A549 (cell line): ENCODE measurements around the gene RASA4B. TPM values are rescaled to one million over a fixed set of nuclear protein-coding genes. Genes with fewer than 3 reads are reported as not detected.
"Not testable (repeated sequence)": the region's sequence is repeated elsewhere in the genome, so short reads cannot be mapped to it uniquely, and the experiment has no call there.

ENCODE experiments used
- ATAC-seq, 2 experiments: fragments of 200-7000 bp in 1 of 2; fragments of >200 bp in 1 of 2; cut with Nextera tagmentation in 1 of 2; cut with Tn5 transposase in 1 of 2; 3 replicates each; pipeline versions ENCODE4 v1.8.0 to v1.9.1; 2018 to 2020; ENCODE audit warnings: mild to moderate bottlenecking in 1 of 2, moderate library complexity in 1 of 2
- CTCF ChIA-PET: fragments of 300-600 bp; sonication (Branson Sonifier 250); formaldehyde crosslinking; extraction: SDS; loops from one replicate; lab custom pipeline; 2021; ENCODE audit warnings: antibody characterized with exemption, inconsistent platforms; lab: Yijun Ruan, JAX
- POLR2A ChIA-PET: fragments of 350-600 bp; formaldehyde crosslinking; extraction: SDS; loops from one replicate; lab custom pipeline; 2021; ENCODE audit warnings: antibody characterized with exemption, inconsistent platforms; lab: Yijun Ruan, JAX
- DNase-seq, 2 experiments: peaks; one replicate each; pipeline versions ENCODE4 v3.0.0 to v3.0.0-alpha.2; 2011 to 2016; ENCODE audit warnings: low read depth in 1 of 2, low spot score in 1 of 2
- FAIRE-seq: peaks from 2 replicates; lab custom pipeline; 2011; peaks lifted over from hg19 to GRCh38; lab: Jason Lieb, UNC
- H3K27ac ChIP-seq, 2 experiments: fragments of >200 bp; sonication (Bioruptor Twin); formaldehyde crosslinking; 3 replicates each; pipeline ENCODE4 v1.5.1; 2016 to 2017
- H3K4me1 ChIP-seq: fragments of >200 bp; sonication (Bioruptor Twin); formaldehyde crosslinking; 3 replicates; pipeline ENCODE4 v1.6.1; 2016
- H3K4me2 ChIP-seq: fragments of >200 bp; sonication (Bioruptor Twin); formaldehyde crosslinking; 3 replicates; pipeline ENCODE4 v1.6.1; 2016
- H3K4me3 ChIP-seq: fragments of >200 bp; sonication (Bioruptor Twin); formaldehyde crosslinking; 3 replicates; pipeline ENCODE4 v1.5.1; 2016
- H3K9me3 ChIP-seq: fragments of >200 bp; sonication (Bioruptor Twin); formaldehyde crosslinking; 3 replicates; pipeline ENCODE4 v1.6.1; 2016
- CBX2 ChIP-seq: fragments of 200-600 bp; sonication (generic); IDR thresholded peaks from 2 replicates; pipeline ENCODE4 v1.6.1; 2016; ENCODE audit warnings: low read depth, mild to moderate bottlenecking, borderline replicate concordance
- CBX8 ChIP-seq: fragments of 200-600 bp; sonication (generic); IDR thresholded peaks from 2 replicates; pipeline ENCODE4 v1.6.1; 2016
- CHD4 ChIP-seq: fragments of 200-600 bp; sonication (generic); IDR thresholded peaks from 2 replicates; pipeline ENCODE4 v1.6.1; 2016; ENCODE audit warnings: antibody characterized with exemption, mild to moderate bottlenecking, borderline replicate concordance
- ESRRA ChIP-seq: fragments of 150-350 bp; IDR thresholded peaks from 2 replicates; pipeline ENCODE4 v1.6.1; 2014; ENCODE audit warnings: mild to moderate bottlenecking, low read length, borderline replicate concordance
- FOSB ChIP-seq: fragments of 250-450 bp; sonication (Bioruptor Pico); IDR thresholded peaks from 2 replicates; pipeline ENCODE4 v1.5.0; 2020; ENCODE audit warnings: mild to moderate bottlenecking, moderate library complexity
- HOXA7 ChIP-seq: fragments of 250-450 bp; sonication (Bioruptor Pico); IDR thresholded peaks from 2 replicates; pipeline ENCODE4 v1.5.0; 2020; ENCODE audit warnings: mild to moderate bottlenecking, moderate library complexity
- HOXB5 ChIP-seq: fragments of 250-450 bp; sonication (Bioruptor Pico); IDR thresholded peaks from 2 replicates; pipeline ENCODE4 v1.5.0; 2020; ENCODE audit warnings: mild to moderate bottlenecking, moderate library complexity
- JUNB ChIP-seq: fragments of >200 bp; sonication (Bioruptor Twin); formaldehyde crosslinking; IDR thresholded peaks from 2 replicates; pipeline ENCODE4 v1.6.1; 2016
- MYC ChIP-seq: IDR thresholded peaks from 2 replicates; pipeline ENCODE4 v1.6.1; 2012; ENCODE audit warnings: mild to moderate bottlenecking, inconsistent platforms, low read length, improper control_type of control experiment, borderline replicate concordance
- NPAS2 ChIP-seq: fragments of 250-450 bp; sonication (Bioruptor Pico); IDR thresholded peaks from 2 replicates; pipeline ENCODE4 v1.8.0; 2022; ENCODE audit warnings: mild to moderate bottlenecking, moderate library complexity, borderline replicate concordance
- NR3C1 ChIP-seq: fragments of >200 bp; sonication (Bioruptor Twin); formaldehyde crosslinking; IDR thresholded peaks from 3 replicates; pipeline ENCODE4 v1.6.1; 2017
- POLR2A ChIP-seq: IDR thresholded peaks from 2 replicates; pipeline ENCODE4 v1.6.1; 2012; ENCODE audit warnings: mild to moderate bottlenecking, low read length
- REST ChIP-seq: fragments of 200-600 bp; sonication (generic); IDR thresholded peaks from 2 replicates; pipeline ENCODE4 v1.6.1; 2016; ENCODE audit warnings: antibody characterized with exemption, mild to moderate bottlenecking, moderate library complexity
- RFX5 ChIP-seq: fragments of 450-650 bp; IDR thresholded peaks from 2 replicates; pipeline ENCODE4 v1.7.1; 2014; ENCODE audit warnings: antibody characterized with exemption, mild to moderate bottlenecking, moderate library complexity
- RNF2 ChIP-seq: fragments of 200-600 bp; sonication (generic); IDR thresholded peaks from 2 replicates; pipeline ENCODE4 v1.6.1; 2016; ENCODE audit warnings: low read depth, mild to moderate bottlenecking, antibody characterized with exemption, moderate library complexity, borderline replicate concordance
- ZC3H11A ChIP-seq: fragments of 450-650 bp; IDR thresholded peaks from 2 replicates; pipeline ENCODE4 v1.6.1; 2014; ENCODE audit warnings: antibody characterized with exemption, mild to moderate bottlenecking
- ZNF302 ChIP-seq: fragments of 250-450 bp; sonication (Bioruptor Pico); IDR thresholded peaks from 2 replicates; pipeline ENCODE4 v1.9.0; 2021; ENCODE audit warnings: inconsistent platforms, mild to moderate bottlenecking, moderate library complexity
- ZSCAN20 ChIP-seq: fragments of 250-450 bp; sonication (Bioruptor Pico); IDR thresholded peaks from 2 replicates; pipeline ENCODE4 v1.8.0; 2022; ENCODE audit warnings: mild to moderate bottlenecking, moderate library complexity
- WGBS: methylation state at CpG from one replicate; pipeline ENCODE4 v1.1.6; 2017; ENCODE audit errors: missing lambda C conversion rate; 5-methylcytosine and 5-hydroxymethylcytosine counted together
- polyA plus RNA-seq, 4 experiments: library from polyadenylated mRNA; depleted of rRNA in 3 of 4; stranded (reverse); fragments of >200 nt; fragmentation: RNase III in 1 of 4; extraction: RNeasy Plus Mini Kit Qiagen cat#74134 plus additional on column Dnase treatment in 1 of 4; gene quantifications; 2 replicates in 3 of 4; 3 replicates in 1 of 4; pipeline ENCODE4 v1.2.3, GENCODE V29; 2011 to 2017
- TF ChIP-seq, protein P1 (sequence below): fragments of >200 bp; sonication (Bioruptor Twin); formaldehyde crosslinking; IDR thresholded peaks from 3 replicates; pipeline ENCODE4 v1.6.1; 2016
- TF ChIP-seq, protein P2 (sequence below): IDR thresholded peaks from 2 replicates; pipeline ENCODE4 v1.6.1; 2012

The RASA4B gene
- polyA plus RNA-seq, 2 of the 4 experiments (the other 2 are of a cell fraction), result 0.83 to 1.4 TPM

- H3K4me2 ChIP-seq, result no peak overlapping the region
- 76% methylated on average over 10 of the region's 10 CpGs for WGBS
- TF ChIP-seq HOXB5, result no peak
- TF ChIP-seq, protein P1, sequence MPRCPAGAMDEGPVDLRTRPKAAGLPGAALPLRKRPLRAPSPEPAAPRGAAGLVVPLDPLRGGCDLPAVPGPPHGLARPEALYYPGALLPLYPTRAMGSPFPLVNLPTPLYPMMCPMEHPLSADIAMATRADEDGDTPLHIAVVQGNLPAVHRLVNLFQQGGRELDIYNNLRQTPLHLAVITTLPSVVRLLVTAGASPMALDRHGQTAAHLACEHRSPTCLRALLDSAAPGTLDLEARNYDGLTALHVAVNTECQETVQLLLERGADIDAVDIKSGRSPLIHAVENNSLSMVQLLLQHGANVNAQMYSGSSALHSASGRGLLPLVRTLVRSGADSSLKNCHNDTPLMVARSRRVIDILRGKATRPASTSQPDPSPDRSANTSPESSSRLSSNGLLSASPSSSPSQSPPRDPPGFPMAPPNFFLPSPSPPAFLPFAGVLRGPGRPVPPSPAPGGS, result no peak
- TF ChIP-seq POLR2A, result no peak
- TF ChIP-seq ZSCAN20 (CRISPR knock-in tag), result no peak
- TF ChIP-seq CBX8, result no peak
- no peak for TF ChIP-seq NPAS2 (CRISPR knock-in tag)
- no peak for TF ChIP-seq NR3C1
- no peak for TF ChIP-seq RFX5
- no peak for TF ChIP-seq REST
- no peak for TF ChIP-seq JUNB
- TF ChIP-seq CBX2, result no peak
- TF ChIP-seq, protein P2, sequence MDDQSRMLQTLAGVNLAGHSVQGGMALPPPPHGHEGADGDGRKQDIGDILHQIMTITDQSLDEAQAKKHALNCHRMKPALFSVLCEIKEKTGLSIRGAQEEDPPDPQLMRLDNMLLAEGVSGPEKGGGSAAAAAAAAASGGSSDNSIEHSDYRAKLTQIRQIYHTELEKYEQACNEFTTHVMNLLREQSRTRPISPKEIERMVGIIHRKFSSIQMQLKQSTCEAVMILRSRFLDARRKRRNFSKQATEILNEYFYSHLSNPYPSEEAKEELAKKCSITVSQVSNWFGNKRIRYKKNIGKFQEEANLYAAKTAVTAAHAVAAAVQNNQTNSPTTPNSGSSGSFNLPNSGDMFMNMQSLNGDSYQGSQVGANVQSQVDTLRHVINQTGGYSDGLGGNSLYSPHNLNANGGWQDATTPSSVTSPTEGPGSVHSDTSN, result no peak
- TF ChIP-seq FOSB, result no peak
- TF ChIP-seq ZNF302 (CRISPR knock-in tag), result no peak
- no peak for TF ChIP-seq MYC
- no peak for TF ChIP-seq RNF2
- TF ChIP-seq ESRRA, result no peak
- TF ChIP-seq HOXA7 (CRISPR knock-in tag), result no peak
- H3K27ac ChIP-seq, result no peak overlapping the region
- FAIRE-seq (no peak), DNase-seq (no peak), ATAC-seq (no peak)
- no peaks in the 10 kb centered on the region for H3K9me3 ChIP-seq
- ChIA-PET CTCF (interaction anchor here (0.5 to 2.2 kb wide), 8 partner anchors 11 to 59 kb away, joined by 3 to 7 read pairs (median 4); no protein-coding TSS in a partner anchor), POLR2A (interaction anchor here (0.8 kb wide), 1 partner anchor 8 kb away, joined by 4 read pairs; the partner anchor contains the start of genes ALKBH4 and LRWD1)
- H3K4me1 ChIP-seq, result no peaks in the 10 kb centered on the region
- H3K4me3 ChIP-seq, result no peak overlapping the region
Measured at GRCh38 chr7:102456327-102456726, 61.2 kb downstream of the RASA4B start.

GRCh38 chr7:102455596-102455995 lies 62.0 kb downstream of the RASA4B start:
- CTCF ChIA-PET, result interaction anchor here (0.7 to 2.2 kb wide), 5 partner anchors 11 to 58 kb away, joined by 3 to 7 read pairs (median 4); no protein-coding TSS in a partner anchor
- ATAC-seq (no peak; a peak in 1 of 6 replicates), FAIRE-seq (no peak), DNase-seq (no peak)
- Histone ChIP-seq H3K27ac (no peak overlapping the region), H3K4me1 (no peaks in the 10 kb centered on the region), H3K4me3 (no peak overlapping the region), H3K4me2 (no peak overlapping the region)
- 84% methylated on average over 11 of the region's 11 CpGs for WGBS
- TF ChIP-seq ZC3H11A, result no peak
- no peak for TF ChIP-seq CHD4
- TF ChIP-seq, all 56 proteins: peak for 0
- H3K9me3 ChIP-seq, result no peaks in the 10 kb centered on the region
- POLR2A ChIA-PET, result no interaction called here

DNA sequence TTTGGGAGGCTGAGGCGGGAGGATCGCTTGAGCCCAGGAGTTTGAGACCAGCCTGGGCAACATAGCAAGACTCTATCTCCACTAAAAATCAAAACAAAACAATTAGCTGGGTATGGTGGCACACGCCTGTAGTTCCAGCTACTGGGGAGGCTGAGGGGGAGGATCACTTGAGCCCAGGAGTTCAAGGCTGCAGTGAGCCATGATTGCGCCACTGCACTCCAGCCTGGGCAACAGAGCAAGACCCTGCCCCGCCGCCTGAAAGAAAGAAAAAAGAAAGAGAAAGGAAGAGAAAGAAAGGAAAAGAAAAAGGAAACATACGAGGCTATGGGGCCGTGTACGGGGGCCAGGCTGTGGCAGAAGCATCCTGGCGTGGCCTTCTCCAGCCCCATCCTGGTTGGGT lies 62.6 kb downstream of the RASA4B start:
- H3K9me3 ChIP-seq, POLR2A ChIA-PET, H3K4me3 ChIP-seq, H3K4me2 ChIP-seq, H3K27ac ChIP-seq, DNase-seq, ATAC-seq, H3K4me1 ChIP-seq, FAIRE-seq: not testable (repeated sequence)
- 90% methylated on average over 10 of the region's 10 CpGs for WGBS
- CTCF ChIA-PET, result interaction anchor here (0.7 to 2.2 kb wide), 4 partner anchors 12 to 51 kb away, joined by 3 to 7 read pairs (median 4); no protein-coding TSS in a partner anchor
